ENCODE measurements around the gene SLC25A40.
"Not testable (repeated sequence)": the region's sequence is repeated elsewhere in the genome, so short reads cannot be mapped to it uniquely, and the experiment has no call there.

The SLC25A40 gene, protein sequence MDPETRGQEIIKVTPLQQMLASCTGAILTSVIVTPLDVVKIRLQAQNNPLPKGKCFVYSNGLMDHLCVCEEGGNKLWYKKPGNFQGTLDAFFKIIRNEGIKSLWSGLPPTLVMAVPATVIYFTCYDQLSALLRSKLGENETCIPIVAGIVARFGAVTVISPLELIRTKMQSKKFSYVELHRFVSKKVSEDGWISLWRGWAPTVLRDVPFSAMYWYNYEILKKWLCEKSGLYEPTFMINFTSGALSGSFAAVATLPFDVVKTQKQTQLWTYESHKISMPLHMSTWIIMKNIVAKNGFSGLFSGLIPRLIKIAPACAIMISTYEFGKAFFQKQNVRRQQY

DNA sequence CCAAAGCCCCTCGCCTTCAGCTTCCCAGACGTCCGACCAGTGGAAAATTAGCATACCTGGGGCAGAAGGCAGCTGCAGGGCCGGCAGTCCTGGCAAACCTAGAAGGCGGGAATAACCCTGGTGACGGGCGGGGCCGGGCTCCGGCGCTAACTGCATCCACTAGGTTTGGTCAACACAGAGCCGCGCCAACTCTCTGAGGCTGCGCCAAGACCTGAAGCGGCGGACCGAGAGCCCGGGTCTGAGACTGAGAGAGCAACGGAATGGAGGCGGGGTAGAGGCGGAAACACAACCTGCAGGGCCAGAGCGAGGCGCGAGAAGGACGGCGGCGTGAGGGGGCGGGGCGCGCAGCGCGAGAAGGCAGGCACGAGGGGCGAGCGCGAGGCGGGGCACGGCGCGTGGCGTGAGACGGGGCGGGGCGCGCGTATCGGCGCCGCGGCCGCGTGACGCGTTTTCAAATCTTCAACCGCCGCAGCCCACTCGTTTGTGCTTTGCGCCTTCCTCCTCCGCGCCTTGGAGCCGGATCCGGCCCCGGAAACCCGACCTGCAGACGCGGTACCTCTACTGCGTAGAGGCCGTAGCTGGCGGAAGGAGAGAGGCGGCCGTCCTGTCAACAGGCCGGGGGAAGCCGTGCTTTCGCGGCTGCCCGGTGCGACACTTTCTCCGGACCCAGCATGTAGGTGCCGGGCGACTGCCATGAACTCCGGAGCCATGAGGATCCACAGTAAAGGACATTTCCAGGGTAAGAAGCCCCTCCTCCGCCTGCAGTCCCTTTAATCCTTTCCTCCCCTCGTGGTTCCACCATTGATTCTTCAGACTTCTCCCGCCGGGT is at the start of gene SLC25A40, which contains the start of gene DBF4:
SLC25A40 (minus strand) TSS at position 321 of the 829 bp plus-strand sequence. CDS start 17,633 bp downstream, outside the sequence.
DBF4 (plus strand) TSS at position 454 of the 829 bp plus-strand sequence; CDS start at position 694, 240 bp downstream.
- TF ChIP-seq GATA1 (IDR thresholded peaks at IDR 0.05; ENCODE audit: low read depth, low read length) (no peak), POLR2A (IDR thresholded peaks at IDR 0.05; ENCODE audit: low read length) (peak; percentile 96)
- peak; percentile 94 to 96 for DNase-seq

DNA sequence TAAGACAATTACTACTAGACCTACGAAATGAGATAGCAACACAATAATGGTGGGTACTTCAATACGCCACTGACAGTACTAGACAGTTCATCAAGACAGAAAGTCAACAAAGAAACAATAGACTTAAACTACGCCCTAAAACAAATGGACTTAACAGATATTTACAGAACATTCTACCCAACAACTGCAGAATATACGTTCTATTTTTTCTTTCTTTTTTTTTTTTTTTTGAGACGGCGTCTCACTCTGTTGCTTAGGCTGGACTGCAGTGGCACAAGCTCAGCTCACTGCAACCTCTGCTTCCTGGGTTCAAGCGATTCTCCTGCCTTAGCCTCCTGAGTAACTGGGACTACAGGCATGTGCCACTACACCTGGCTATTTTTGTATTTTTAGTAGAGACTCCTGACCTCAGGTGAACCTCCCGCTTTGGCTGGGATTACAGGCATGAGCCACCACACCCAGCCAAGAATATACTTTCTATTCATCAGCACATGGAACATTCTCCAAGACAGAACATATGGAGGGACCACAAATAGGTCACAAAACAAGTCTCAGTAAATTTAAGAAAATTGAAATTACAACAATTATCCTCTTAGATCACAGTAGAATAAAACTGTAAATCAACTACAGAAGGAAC is 46.7 kb upstream of the SLC25A40 start:
- not testable (repeated sequence) for DNase-seq

DNA sequence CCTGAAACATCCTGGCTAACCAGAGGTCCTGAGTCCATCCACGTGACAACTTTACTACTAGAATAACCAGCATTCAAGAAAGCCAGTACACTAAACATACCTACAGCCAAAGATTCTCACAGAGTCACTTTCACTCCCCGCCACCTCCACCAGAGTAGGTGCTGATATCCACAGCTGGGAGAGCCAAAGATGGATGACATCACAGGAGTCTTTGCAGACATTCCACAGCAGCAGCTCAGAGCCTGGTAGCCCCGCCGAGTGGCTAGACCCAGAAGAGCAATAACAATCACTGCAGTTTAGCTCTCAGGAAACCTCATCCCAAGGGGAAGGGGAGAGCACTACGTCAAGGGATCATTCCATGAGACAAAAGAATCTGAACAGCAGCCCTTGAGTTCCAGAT is 44.4 kb upstream of the SLC25A40 start:
- DNase-seq, result no peak
- TF ChIP-seq POLR2A (IDR thresholded peaks at IDR 0.05; ENCODE audit: low read length) (no peak), GATA1 (IDR thresholded peaks at IDR 0.05; ENCODE audit: low read depth, low read length) (no peak)

DNA sequence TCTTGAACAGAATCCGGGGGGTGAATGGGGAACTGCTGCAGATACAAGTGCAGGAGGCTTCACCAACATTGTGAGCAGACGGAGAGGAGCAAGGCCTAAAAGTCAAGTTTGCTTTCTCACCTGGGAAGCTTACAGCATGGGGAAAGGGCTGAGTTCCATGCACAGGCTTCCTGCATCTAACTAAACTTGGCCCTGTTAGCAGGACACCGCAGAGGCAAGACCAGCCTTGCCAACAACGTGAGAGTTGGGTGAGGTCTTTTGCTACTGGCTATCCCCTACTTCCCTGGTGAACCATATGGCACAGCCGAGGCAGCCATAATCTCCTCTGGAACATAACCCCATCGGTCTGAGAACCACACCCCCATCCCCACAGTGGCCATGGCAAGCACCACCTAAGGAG is 43.7 kb upstream of the SLC25A40 start:
- DNase-seq, result no peak
- TF ChIP-seq GATA1 (IDR thresholded peaks at IDR 0.05; ENCODE audit: low read depth, low read length) (no peak), POLR2A (IDR thresholded peaks at IDR 0.05; ENCODE audit: low read length) (no peak)

DNA sequence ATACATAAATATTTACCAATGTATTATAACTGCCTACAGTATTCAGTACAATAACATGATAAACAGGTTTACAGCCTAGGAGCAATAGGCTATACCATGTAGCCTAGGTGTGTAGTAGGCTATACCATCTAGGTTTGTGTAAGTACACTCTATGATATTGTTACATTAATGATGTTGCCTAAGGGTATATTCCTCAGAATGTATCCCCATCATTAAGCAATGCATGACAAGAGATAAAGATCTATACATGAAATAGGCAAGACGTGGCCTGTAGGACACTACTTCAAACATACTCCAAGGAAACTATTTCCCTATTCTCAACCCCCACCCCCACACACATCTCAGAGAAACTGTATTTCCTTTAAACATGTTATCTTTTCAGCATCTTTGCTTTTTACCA is 42.6 kb upstream of the SLC25A40 start:
- DNase-seq, result no peak
- TF ChIP-seq GATA1 (IDR thresholded peaks at IDR 0.05; ENCODE audit: low read depth, low read length) (no peak), POLR2A (IDR thresholded peaks at IDR 0.05; ENCODE audit: low read length) (no peak)

DNA sequence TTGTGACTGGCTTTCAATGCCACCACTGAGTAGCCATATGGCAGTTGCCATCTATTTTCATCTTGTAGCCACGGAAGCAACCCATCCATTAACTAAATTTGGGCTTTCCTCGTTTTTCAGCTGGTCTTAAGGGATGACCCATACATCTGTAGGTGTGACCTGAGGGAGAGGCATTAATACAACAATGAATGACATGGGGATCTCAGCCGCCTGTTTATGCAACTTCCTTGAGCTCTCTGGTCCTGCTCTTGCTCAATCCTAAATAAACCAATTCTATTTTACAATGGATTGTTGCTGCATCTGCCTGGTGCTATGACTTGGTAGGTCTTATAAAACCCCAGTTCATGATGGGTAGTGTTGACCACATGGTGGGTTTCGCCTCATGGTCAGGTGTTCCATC is 36.0 kb upstream of the SLC25A40 start:
- no peak for DNase-seq
- no peak for TF ChIP-seq POLR2A (IDR thresholded peaks at IDR 0.05; ENCODE audit: low read length)
- TF ChIP-seq GATA1 (IDR thresholded peaks at IDR 0.05; ENCODE audit: low read depth, low read length), result no peak

DNA sequence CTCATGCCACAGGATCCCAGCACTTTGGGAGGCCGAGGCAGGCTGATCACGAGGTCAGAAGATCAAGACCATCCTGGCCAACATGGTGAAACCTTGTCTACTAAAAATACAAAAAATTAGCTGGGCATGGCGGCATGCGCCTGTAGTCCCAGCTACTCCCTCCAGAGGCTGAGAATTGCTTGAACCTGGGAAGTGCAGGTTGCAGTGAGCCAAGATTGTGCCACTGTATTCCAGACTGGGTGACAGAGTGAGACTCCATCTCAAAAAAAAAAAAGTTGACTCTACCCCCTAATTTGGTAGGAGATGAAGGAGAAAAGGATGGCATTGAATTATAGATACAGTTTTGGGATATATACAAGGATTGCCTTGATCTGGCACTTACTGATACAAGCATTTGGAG is 32.7 kb upstream of the SLC25A40 start:
- not testable (repeated sequence) for DNase-seq

DNA sequence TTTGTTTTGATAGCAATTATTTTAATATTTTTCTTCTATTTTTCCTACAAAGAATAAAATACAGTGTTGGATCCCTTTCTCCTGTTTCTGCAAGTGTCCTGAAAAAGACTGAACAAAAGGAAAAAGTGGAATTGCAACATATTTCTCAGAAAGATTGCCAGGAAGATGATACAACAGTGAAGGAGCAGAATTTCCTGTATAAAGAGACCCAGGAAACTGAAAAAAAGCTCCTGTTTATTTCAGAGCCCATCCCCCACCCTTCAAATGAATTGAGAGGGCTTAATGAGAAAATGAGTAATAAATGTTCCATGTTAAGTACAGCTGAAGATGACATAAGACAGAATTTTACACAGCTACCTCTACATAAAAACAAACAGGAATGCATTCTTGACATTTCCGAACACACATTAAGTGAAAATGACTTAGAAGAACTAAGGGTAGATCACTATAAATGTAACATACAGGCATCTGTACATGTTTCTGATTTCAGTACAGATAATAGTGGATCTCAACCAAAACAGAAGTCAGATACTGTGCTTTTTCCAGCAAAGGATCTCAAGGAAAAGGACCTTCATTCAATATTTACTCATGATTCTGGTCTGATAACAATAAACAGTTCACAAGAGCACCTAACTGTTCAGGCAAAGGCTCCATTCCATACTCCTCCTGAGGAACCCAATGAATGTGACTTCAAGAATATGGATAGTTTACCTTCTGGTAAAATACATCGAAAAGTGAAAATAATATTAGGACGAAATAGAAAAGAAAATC is 31.2 kb upstream of the SLC25A40 start:
- not testable (repeated sequence) for DNase-seq

DNA sequence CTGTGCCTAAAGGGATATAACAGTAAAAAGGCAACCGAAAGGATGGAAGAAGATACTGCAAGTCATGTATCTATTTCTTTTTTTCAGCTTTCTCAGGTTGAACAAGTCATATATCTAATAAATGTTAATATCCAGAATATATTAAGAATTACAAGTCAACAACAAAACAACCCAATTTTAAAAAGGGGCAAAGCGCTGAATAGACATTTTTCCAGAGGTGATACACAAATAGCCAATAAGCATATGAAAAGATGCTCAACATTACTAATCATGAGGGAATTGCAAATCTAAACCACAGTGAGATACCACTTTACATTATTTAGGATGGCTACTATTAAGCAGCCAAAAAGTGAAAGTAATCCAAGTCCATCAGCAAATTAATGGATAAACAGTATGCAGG is 23.1 kb upstream of the SLC25A40 start:
- DNase-seq, result no peak
- no peak for TF ChIP-seq POLR2A (IDR thresholded peaks at IDR 0.05; ENCODE audit: low read length)
- no peak for TF ChIP-seq GATA1 (IDR thresholded peaks at IDR 0.05; ENCODE audit: low read depth, low read length)

DNA sequence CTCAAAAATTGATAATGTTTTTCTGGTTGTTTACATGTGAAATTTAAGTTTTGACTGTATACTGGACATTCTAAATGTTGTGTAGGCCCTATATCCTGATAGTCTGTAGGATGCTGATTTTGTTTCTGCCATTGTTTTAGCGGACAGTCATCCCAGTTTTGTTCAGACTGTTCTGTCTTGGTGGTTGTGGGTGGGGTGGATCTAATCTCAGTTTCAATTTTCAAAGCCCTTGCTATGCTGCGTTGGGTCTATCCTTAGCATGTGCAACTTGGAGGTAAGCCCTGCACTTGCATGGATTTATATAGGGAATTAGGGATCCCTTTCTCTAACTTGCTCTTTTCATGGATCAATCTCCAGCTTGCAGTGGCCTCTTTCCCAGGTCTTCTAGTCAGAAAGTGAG is 19.2 kb upstream of the SLC25A40 start:
- no peak for TF ChIP-seq GATA1 (IDR thresholded peaks at IDR 0.05; ENCODE audit: low read depth, low read length)
- no peak for TF ChIP-seq POLR2A (IDR thresholded peaks at IDR 0.05; ENCODE audit: low read length)

DNA sequence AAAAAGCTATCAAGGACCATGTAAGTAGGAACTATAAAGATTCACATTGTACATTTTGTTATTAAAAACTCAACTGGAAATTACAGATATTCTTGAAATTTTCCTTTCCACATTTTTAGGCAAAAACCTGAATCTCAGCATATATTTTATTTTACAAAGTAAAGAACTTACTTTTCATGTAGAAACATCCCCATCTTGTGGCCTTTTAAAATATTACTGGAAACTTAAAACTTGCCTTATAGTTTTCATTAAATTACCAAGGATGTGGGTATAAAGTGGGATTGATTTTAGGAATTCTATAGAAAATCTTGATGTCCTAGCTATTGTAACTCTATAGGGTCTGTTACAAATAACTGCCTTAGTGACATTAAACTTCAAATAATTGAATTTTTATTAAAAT is 10.7 kb upstream of the SLC25A40 start:
- TF ChIP-seq POLR2A (IDR thresholded peaks at IDR 0.05; ENCODE audit: low read length), result no peak
- no peak for TF ChIP-seq GATA1 (IDR thresholded peaks at IDR 0.05; ENCODE audit: low read depth, low read length)
- peak; percentile 47 to 61 for DNase-seq

More for the DNA sequence above, 19.2 kb upstream of the SLC25A40 start:
- DNase-seq, result no peak

DNA sequence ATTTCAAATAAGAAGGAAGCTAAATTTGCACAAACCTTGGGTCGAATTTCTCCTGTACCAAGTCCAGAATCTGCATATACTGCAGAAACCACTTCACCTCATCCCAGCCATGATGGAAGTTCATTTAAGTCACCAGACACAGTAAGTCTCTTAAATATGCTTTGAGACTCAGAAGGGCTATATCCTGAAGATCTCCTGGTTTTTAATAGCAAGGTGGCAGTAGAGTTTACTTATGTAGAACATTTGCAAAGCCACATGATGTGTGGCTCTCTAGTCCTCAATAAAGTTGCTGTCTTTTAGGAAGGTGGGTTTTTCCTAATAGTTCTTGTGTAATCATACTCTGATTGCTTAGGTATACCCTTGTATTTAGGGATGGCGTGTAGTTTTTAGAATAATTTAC is 8.9 kb upstream of the SLC25A40 start:
- TF ChIP-seq POLR2A (IDR thresholded peaks at IDR 0.05; ENCODE audit: low read length), result no peak
- TF ChIP-seq GATA1 (IDR thresholded peaks at IDR 0.05; ENCODE audit: low read depth, low read length), result no peak
- DNase-seq, result no peak

DNA sequence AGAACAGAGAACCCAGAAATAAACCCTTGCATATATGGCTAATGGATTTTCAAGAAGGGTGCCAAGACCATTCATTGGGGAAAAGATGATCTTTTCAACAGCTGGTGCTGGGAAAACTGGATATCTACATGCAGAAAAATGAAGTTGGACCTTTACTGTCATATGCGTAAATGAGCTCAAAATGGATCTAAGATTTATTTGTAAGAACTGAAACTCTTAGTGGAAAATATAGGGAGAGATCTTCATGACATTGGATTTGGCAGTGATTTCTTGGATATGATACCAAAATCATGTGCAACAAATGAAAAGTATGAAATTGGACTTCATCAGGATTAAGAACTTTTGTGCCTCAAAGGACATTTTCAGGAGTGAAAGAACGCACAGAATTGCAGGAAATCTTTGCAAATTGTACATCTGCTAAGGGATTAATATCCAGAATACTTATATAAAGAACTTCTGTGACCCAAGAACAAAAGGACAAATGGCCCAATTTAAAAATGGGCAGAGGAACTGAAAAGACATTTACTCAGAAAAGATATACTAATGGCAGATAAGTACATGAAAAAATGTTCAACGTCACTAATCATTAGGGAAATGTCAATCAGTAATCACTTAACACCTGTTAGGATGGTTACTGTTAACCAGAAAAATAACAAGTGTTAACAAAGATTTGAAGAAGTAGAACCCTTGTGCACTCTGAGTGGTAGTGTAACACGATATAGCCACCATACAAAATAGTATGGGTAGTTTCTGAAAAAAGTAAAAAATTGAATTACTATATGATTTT is 6.2 kb upstream of the SLC25A40 start:
- TF ChIP-seq POLR2A (IDR thresholded peaks at IDR 0.05; ENCODE audit: low read length), result no peak
- no peak for TF ChIP-seq GATA1 (IDR thresholded peaks at IDR 0.05; ENCODE audit: low read depth, low read length)
- peak in 1 of 2 experiments; percentile 3 for DNase-seq
